ENCODE data around the gene PSPN.

PSPN gene

DNA sequence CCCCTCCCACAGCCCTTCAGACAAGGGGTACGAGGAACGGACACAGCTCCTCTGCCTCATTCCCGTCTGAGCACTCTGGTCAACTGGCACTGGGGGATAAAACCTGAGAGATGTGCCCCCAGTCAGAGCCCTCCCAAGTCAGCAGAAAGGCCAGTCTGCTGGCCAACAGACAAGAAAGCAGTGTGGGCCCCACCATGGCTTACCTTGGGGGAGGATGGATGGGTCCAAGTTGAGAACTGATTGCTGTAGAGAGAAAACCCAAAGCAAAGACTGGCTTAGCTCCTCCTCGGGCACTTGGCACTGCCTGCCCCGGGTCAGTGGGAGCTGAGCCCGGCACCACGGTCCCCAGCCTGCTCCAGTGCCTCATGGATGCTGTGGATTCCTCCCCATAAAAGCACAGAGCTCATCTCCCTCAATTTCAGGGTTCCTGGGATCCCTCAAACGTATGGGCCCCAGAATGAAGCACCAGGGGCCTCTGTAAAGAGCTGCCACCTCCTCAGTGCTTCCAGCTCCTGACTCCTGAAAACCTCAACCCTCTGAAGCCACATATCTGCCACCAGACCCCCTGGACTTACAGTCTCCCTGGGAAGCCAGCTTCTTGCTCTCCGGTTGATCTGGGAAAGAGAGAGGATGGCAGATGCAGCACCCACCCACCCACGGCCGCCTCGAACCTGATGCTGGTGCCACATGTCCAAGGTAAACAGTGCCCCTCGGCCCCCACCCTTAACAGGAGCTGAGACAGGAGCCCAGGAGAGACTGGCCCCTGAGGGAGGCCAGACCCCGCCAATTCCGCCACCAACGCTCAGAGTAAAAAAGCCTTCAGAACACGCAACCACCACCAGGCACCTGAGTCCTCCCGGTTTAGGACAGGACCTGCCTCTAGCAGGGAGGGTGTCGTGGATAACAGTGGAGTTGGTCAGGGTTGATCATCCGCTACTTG lies 45.6 kb upstream of the PSPN start (continued):
- no peak for TF ChIP-seq ZNF223 (tag by site-specific recombination; IDR thresholded peaks at IDR 0.05)

DNA sequence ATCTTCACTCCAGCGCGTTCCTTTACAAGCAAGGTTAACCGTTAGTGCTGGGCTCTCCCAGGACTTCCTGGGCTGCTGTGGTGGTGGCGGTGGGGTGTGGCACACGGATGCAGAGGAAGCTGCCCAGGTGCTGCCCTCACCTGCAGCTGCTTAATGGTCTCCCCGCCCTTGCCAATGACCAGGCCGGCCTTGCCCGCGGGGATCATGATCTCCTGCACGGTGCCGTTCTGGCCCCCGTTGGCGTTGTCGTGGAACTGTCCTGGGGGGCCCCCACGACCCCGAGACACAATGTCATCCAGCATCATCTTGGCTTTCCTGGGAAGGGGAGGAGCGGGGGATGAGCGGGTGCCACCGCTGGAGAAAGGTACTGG lies 42.8 kb upstream of the PSPN start:
- ChIA-PET CTCF (interaction anchor here (0.7 kb wide), 1 partner anchor 68 kb away, joined by 3 read pairs; no protein-coding TSS in a partner anchor), POLR2A (interaction anchor here (0.6 to 1.3 kb wide), 2 partner anchors 25 to 1780 kb away, joined by 3 read pairs; partner anchors contain the start of gene GTF2F1)
- Histone ChIP-seq H3K9me3 (ENCODE audit: control insufficient read depth, insufficient read depth, low read depth, low read length) (no peaks in the 10 kb centered on the region), H3K27ac (ENCODE audit: extremely low read depth, low read depth, low read length) (no peak overlapping the region), H3K36me3 (ENCODE audit: control insufficient read depth in 2 of 2, insufficient read depth in 1 of 2, low read length in 2 of 2) (peaks cover 19 to 94% of the 10 kb centered on the region in 2 experiments), H3K4me3 (ENCODE audit: low read depth, low read length) (no peak overlapping the region), H3K4me1 (ENCODE audit: control insufficient read depth, insufficient read depth, low read length) (peaks cover 7% of the 10 kb centered on the region)
- TF ChIP-seq GLIS2 (tag by site-specific recombination; IDR thresholded peaks at IDR 0.05) (peak; percentile 32; the same call in 1 of the 2 replicates), ZNF23 (tag by site-specific recombination; IDR thresholded peaks at IDR 0.05; ENCODE audit: borderline replicate concordance) (no peak), ZFP41 (tag by site-specific recombination; IDR thresholded peaks at IDR 0.05; ENCODE audit: borderline replicate concordance) (no peak), ZNF658 (tag by site-specific recombination; IDR thresholded peaks at IDR 0.05) (no peak)

DNA sequence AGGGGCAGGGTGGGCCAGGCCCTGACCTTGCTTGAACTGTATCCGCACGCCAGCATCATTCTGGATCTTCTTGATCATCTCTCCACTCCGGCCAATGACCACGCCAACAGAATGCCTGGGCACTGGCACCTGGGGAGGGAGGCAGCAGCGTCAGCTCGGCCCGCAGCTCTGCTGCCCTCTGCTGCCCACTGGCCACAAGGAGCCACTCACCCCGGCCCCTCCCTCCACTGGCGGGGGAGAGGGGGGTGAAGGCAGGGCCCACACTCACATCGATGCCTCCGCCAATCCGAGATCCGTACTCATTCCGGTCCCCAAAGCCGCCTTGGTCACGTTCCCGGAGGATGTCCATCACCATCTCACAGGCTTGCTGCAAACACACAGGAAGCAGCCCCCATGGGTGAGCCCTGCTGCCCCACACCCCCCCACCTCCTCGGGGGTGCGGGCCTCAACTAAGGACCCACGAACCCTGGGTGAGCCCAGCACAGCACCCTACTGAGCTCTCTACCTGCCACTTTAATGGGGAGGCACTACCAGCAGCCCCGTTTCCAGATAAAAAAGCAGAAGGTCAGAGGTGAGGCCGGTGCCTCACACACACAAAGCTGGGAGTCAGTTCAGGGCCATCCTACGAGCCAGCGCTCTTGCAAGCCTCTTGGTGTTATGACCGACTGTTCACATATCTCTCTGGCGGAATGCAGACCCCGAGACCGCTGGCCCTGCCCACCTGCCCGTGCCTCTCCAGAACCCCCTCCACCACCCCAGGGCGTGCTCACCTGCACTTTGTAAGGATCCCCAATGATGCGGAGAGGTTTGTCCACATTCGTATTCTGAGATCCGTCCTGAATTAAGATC lies 42.2 kb upstream of the PSPN start:
- POLR2A ChIA-PET: interaction anchor here (1.3 kb wide), 1 partner anchor 25 kb away, joined by 3 read pairs; the partner anchor contains the start of gene GTF2F1
- peaks cover 19 to 90% of the 10 kb centered on the region in 2 experiments for H3K36me3 ChIP-seq (ENCODE audit: control insufficient read depth in 2 of 2, insufficient read depth in 1 of 2, low read length in 2 of 2)
- no peak for TF ChIP-seq EGR2 (tag by site-specific recombination; IDR thresholded peaks at IDR 0.05; ENCODE audit: low read depth)
- TF ChIP-seq, protein P1, sequence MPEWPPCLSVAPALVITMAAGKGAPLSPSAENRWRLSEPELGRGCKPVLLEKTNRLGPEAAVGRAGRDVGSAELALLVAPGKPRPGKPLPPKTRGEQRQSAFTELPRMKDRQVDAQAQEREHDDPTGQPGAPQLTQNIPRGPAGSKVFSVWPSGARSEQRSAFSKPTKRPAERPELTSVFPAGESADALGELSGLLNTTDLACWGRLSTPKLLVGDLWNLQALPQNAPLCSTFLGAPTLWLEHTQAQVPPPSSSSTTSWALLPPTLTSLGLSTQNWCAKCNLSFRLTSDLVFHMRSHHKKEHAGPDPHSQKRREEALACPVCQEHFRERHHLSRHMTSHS (tag by site-specific recombination; IDR thresholded peaks at IDR 0.05): no peak
- TF ChIP-seq OSR2 (tag by site-specific recombination; IDR thresholded peaks at IDR 0.05): no peak
- TF ChIP-seq, protein P2, sequence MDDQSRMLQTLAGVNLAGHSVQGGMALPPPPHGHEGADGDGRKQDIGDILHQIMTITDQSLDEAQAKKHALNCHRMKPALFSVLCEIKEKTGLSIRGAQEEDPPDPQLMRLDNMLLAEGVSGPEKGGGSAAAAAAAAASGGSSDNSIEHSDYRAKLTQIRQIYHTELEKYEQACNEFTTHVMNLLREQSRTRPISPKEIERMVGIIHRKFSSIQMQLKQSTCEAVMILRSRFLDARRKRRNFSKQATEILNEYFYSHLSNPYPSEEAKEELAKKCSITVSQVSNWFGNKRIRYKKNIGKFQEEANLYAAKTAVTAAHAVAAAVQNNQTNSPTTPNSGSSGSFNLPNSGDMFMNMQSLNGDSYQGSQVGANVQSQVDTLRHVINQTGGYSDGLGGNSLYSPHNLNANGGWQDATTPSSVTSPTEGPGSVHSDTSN (CRISPR knock-in tag; IDR thresholded peaks at IDR 0.05): no peak
- no peak for TF ChIP-seq ZNF223 (tag by site-specific recombination; IDR thresholded peaks at IDR 0.05)
- TF ChIP-seq, protein P3, sequence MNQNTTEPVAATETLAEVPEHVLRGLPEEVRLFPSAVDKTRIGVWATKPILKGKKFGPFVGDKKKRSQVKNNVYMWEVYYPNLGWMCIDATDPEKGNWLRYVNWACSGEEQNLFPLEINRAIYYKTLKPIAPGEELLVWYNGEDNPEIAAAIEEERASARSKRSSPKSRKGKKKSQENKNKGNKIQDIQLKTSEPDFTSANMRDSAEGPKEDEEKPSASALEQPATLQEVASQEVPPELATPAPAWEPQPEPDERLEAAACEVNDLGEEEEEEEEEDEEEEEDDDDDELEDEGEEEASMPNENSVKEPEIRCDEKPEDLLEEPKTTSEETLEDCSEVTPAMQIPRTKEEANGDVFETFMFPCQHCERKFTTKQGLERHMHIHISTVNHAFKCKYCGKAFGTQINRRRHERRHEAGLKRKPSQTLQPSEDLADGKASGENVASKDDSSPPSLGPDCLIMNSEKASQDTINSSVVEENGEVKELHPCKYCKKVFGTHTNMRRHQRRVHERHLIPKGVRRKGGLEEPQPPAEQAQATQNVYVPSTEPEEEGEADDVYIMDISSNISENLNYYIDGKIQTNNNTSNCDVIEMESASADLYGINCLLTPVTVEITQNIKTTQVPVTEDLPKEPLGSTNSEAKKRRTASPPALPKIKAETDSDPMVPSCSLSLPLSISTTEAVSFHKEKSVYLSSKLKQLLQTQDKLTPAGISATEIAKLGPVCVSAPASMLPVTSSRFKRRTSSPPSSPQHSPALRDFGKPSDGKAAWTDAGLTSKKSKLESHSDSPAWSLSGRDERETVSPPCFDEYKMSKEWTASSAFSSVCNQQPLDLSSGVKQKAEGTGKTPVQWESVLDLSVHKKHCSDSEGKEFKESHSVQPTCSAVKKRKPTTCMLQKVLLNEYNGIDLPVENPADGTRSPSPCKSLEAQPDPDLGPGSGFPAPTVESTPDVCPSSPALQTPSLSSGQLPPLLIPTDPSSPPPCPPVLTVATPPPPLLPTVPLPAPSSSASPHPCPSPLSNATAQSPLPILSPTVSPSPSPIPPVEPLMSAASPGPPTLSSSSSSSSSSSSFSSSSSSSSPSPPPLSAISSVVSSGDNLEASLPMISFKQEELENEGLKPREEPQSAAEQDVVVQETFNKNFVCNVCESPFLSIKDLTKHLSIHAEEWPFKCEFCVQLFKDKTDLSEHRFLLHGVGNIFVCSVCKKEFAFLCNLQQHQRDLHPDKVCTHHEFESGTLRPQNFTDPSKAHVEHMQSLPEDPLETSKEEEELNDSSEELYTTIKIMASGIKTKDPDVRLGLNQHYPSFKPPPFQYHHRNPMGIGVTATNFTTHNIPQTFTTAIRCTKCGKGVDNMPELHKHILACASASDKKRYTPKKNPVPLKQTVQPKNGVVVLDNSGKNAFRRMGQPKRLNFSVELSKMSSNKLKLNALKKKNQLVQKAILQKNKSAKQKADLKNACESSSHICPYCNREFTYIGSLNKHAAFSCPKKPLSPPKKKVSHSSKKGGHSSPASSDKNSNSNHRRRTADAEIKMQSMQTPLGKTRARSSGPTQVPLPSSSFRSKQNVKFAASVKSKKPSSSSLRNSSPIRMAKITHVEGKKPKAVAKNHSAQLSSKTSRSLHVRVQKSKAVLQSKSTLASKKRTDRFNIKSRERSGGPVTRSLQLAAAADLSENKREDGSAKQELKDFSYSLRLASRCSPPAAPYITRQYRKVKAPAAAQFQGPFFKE (tag by site-specific recombination; IDR thresholded peaks at IDR 0.05; ENCODE audit: borderline replicate concordance): no peak
- no peak for TF ChIP-seq ZSCAN23 (tag by site-specific recombination; IDR thresholded peaks at IDR 0.05)
- TF ChIP-seq, protein P4, sequence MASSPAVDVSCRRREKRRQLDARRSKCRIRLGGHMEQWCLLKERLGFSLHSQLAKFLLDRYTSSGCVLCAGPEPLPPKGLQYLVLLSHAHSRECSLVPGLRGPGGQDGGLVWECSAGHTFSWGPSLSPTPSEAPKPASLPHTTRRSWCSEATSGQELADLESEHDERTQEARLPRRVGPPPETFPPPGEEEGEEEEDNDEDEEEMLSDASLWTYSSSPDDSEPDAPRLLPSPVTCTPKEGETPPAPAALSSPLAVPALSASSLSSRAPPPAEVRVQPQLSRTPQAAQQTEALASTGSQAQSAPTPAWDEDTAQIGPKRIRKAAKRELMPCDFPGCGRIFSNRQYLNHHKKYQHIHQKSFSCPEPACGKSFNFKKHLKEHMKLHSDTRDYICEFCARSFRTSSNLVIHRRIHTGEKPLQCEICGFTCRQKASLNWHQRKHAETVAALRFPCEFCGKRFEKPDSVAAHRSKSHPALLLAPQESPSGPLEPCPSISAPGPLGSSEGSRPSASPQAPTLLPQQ (tag by site-specific recombination; IDR thresholded peaks at IDR 0.05): 0 out of 2 replicates have a peak, but pooled peaks have one; percentile 32
- TF ChIP-seq, protein P5, sequence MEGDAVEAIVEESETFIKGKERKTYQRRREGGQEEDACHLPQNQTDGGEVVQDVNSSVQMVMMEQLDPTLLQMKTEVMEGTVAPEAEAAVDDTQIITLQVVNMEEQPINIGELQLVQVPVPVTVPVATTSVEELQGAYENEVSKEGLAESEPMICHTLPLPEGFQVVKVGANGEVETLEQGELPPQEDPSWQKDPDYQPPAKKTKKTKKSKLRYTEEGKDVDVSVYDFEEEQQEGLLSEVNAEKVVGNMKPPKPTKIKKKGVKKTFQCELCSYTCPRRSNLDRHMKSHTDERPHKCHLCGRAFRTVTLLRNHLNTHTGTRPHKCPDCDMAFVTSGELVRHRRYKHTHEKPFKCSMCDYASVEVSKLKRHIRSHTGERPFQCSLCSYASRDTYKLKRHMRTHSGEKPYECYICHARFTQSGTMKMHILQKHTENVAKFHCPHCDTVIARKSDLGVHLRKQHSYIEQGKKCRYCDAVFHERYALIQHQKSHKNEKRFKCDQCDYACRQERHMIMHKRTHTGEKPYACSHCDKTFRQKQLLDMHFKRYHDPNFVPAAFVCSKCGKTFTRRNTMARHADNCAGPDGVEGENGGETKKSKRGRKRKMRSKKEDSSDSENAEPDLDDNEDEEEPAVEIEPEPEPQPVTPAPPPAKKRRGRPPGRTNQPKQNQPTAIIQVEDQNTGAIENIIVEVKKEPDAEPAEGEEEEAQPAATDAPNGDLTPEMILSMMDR (tag by site-specific recombination; IDR thresholded peaks at IDR 0.05): peak; percentile 84

More for the DNA sequence above, 42.2 kb upstream of the PSPN start:
- Histone ChIP-seq H3K9me3 (ENCODE audit: control insufficient read depth, insufficient read depth, low read depth, low read length) (no peaks in the 10 kb centered on the region), H3K4me1 (ENCODE audit: control insufficient read depth, insufficient read depth, low read length) (peaks cover 7% of the 10 kb centered on the region), H3K4me3 (ENCODE audit: low read depth, low read length) (no peak overlapping the region), H3K27ac (ENCODE audit: extremely low read depth, low read depth, low read length) (no peak overlapping the region)
- CTCF ChIA-PET: interaction anchor here (0.6 to 0.7 kb wide), 2 partner anchors 8 to 69 kb away, joined by 3 read pairs; no protein-coding TSS in a partner anchor

Measured in HEK293 (cell line).